GM21786 (cell line): ENCODE results near the gene RIN3.

Source experiments
- ATAC-seq: cut with Tn5 transposase; IDR thresholded peaks from one replicate; pipeline ENCODE4 v1.9.1; 2021; ENCODE audit not compliant: unreplicated experiment

RIN3 gene

DNA sequence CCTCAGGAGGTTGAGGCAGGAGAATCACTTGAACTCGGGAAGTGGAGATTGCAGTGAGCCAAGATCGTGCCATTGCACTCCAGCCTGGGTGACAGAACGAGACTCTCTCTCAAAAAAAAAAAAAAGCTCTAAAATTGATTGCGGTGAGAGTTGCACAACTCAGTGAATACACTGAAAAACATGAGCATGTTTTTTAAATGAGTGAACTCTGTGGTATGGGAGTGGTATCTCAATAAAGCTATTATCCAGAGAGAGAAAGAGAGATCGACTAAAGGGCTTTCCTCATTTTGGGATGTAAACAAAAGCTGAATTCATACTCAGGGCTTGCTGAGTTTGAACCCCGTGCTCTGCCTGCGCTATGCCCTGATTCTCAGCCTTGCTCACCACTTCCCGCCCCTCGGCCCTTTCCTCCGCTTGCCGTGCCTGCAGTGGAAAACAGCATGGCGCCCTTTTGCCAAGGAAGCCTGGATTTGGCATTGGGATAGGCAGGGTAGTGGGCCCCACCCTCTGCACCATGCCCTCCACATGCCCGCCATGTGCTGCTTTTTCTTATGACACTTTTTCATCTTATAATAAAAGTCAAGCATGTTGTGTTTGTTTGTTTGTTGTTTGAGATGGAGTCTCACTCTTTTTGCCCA lies 132.4 kb downstream of the RIN3 start:
- no peak for ATAC-seq

DNA sequence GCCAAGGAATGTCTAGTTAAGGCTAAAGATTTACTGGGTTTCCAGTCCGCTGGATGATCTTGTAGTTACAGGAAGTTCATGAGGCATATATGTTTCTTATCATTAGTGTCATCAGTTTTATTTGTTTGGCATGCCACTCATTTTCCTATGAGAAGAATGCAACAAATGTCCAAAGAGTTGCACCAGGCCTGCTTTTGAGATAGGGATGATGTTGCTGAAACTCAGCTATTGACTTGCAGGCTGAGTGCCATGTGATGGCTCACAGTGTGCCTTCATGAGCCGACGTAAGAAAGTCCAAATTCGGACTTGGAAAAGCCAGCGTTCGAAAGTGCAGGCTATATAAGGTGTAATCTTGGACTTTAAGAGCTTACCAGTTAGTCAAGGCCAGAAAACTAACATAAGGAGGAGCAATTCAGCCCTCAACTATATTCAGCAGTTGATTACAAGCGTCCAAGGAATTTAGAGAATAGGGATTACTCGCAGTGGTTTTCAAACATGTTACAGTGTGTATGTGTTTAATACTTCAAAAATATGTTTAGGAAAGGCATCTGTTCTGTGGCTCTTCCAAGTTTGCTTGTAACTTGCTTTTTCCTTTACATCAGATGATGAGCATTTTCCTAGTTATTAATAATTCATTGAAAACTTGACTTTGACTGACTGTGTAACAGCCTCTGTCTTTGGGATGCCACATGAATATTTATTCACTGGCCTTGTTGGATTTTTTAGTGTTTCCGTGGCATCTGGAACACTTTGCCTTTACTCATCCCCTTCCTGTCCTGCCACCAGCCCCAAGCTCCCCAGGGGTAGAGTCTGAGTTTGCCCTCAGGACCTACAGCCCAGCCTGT lies 133.6 kb downstream of the RIN3 start:
- no peak for ATAC-seq

DNA sequence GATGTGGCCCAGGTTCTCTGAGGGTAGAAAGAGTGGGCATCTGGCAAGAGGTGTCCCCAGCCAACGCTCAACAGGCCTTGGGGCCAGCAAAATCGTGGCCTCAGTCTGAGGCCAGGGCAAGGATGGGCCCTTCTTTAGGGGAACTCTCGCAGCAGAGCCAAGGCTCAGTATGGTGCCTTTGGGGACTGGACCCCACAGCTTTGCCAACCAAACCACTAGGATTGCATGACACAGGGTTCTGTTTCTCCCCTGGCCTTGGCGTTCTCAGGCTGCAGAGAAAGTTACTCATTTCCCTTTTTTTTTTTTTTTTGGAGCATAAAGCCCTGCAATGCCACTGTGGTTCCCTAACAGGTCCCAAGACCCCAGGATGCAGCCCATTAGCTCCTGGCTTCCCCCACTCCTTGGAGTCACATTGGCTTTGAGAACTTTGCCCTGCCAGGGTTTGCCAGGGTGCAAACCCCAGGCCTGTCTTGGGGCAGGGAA lies 134.3 kb downstream of the RIN3 start:
- ATAC-seq, result no peak

DNA sequence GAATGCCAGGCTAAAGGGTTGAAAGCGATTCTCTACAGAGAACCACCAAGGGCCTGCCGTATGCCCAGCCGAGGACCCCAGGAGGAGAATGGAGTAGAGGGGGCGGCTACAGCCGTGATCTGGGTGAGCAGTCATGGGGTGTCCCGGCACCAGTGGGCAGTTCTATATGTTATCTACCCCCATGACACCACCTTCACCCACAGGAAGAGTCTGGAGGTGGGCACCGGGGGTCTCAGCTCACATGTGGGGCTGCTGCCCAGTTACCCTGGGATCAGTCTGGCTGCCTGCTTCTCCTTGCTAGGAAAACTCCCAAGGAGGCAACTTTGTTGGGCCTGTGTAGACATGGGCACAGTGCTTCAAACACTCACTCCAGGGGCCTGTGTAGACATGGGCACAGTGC lies 135.5 kb downstream of the RIN3 start:
- no peak for ATAC-seq

DNA sequence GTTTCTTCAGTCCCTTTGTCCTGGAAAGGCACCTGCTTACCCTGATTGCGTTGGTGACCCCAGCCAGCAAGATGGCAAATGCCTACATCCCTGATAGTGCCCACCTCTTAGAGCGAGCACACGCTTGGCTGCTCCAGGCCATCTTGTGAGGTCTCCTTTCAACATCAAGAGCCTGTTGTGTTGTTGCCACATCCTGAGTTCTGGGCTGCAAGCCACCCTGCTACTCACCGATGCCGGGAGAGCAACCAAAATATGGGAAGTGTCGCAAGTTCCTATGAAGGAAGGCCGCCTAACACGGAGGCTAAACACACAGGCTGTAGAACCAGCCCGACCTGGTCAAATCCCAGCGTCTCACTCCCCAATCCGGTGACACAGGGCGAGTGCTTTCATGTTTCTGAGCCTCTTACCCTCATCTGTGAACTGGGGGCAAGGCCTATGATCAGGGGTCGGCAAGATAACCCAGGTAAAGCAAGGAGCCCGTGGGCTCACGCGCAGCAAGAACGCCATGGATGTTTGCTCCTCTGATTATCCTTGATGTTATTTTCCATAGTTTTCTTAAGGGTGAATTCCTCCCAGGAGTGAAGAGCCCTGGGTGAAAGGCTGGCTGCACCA lies 136.5 kb downstream of the RIN3 start:
- ATAC-seq, result no peak

DNA sequence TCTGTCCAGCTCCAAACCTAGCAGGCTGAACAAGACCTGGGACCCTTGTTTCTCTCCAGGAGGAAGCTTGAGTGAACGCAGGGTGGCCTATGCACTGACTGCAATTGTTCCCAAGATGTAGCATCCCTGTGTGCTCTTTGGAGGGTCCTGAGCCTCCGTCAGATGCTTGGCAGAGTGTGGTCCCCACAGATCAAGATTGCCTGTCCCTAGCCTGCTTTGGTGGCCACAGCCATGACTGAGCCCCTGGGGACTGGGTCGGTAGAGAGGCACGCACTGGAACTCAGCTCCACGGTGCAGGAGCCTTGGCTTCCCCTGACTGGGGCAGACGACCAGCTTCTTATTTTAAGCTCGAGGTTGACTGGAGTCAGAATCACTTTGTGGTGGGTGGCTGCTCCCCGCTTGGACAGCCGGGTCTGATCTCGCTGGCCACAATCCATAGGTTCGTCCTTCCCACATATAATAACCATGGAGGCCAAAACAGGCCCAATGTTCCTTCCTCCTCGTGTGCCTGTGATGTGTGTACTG lies 137.1 kb downstream of the RIN3 start:
- ATAC-seq, result no peak

DNA sequence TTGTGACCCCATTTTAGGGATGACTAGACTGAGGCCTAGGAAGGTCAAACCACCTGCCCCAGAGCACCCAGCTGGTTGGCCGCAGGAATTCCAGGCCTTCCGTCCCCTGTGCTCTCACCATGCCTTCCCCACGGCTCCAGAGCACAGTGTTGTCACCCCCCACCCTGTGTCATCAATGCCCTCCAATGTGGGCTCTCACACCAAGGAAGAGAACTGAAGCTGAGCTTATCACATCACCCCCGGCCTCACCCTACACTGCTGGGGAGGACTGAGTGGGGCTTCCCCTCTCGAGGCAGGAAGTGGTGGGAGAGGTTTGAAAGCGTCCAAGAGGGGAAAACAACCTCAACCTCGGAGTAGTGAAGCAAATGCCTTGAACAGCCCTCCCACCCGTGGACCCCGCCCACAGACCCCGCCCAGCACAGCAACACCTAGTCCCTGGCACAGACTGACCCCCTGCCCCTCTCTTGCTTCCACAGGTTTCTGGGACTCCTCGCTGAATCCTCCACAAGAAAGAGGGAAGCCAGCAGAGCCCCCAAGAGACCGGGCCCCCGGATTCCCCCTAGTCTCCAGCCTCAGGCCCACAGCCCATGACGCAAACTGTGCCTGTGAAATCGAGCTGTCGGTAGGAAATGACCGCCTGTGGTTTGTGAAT lies 137.7 kb downstream of the RIN3 start:
- ATAC-seq, result peak; percentile 72

DNA sequence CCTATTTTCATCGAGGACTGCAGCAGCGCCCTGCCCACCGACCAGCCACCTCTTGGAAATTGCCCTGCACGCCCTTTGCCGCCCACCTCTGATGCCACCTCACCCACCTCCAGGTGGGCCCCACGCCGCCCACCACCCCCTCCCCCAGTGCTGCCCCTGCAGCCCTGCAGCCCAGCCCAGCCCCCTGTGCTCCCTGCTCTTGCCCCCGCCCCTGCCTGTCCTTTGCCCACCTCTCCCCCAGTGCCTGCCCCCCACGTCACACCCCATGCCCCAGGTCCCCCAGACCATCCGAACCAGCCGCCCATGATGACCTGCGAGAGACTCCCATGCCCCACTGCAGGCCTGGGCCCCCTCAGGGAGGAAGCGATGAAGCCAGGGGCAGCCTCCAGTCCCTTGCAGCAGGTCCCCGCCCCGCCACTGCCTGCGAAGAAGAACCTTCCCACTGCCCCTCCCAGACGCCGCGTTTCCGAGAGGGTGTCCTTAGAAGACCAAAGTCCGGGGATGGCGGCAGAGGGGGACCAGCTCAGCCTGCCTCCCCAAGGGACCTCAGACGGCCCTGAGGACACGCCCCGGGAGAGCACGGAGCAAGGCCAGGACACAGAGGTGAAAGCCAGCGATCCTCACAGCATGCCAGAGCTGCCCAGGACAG lies 138.3 kb downstream of the RIN3 start:
- ATAC-seq, result no peak

DNA sequence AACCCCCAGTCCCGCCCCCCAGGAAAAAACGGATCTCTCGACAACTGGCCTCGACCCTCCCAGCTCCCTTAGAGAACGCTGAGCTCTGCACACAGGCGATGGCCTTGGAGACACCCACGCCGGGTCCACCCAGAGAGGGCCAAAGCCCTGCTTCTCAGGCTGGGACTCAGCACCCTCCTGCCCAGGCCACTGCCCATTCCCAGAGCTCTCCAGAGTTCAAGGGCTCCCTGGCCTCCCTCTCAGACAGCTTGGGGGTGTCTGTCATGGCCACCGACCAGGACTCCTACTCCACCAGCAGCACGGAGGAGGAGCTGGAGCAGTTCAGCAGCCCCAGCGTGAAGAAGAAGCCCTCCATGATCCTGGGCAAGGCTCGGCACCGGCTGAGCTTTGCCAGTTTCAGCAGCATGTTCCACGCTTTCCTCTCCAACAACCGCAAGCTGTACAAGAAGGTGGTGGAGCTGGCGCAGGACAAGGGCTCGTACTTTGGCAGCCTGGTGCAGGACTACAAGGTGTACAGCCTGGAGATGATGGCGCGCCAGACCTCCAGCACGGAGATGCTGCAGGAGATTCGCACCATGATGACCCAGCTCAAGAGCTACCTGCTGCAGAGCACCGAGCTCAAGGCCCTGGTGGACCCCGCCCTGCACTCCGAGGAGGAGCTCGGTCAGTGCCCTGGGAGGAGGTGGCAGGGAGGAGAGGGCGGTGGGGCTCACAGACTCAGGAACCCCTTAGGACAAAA lies 139.0 kb downstream of the RIN3 start:
- ATAC-seq, result no peak

DNA sequence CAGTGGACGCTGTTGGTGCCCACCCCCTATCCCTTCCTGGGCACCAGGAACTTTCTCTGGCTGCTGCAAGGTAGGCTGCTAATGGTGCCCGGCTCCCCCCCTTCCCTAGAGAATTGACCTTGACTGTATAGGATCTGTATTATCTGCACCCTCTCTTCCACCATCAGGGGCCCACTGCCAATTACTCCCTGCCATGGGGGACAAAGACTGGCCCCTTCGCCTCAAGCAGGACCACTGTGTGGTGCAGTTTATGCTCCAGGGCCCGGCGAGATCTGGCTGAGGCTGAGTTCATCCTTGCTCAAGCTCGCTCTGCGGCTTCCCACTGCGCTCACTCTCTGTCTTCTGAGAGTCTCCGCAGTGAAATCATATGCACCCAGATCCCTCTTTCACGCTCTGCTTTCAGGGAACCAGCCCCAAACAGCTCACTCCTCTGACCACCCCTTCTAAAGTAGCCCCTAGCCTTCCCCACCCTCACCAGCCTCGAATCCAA lies 139.6 kb downstream of the RIN3 start:
- ATAC-seq, result no peak

DNA sequence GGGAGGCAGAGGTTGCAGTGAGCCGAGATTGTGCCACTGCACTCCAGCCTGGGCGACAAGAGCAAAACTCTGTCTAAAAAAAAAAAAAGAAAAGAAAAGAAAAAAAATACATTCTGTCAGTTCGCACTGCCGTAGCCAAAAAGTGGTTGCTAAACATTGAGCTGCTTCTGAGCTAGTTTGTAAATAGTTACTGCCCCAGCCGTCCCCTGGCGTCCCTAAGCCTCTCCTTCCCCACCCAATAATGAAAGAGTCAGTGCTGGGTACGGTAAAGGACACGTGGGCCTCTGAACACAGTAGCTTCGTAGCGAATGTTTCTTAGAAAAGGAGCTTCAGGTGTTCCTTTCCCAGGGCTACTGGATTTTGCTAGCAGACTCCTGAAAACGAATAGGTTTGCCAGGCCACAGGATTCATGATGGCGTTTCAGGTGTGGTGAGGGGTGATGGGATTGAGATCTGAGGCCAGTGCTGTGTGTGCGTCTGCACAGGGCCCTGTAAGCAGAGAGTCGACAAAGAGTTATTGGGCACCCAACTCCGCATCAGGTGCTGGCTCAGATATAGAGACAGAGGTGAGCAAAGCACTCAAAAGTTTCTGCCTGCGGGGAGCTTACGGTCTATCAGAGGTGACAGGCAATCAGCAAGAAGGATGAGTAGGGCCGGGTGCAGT lies 140.8 kb downstream of the RIN3 start:
- ATAC-seq, result no peak

DNA sequence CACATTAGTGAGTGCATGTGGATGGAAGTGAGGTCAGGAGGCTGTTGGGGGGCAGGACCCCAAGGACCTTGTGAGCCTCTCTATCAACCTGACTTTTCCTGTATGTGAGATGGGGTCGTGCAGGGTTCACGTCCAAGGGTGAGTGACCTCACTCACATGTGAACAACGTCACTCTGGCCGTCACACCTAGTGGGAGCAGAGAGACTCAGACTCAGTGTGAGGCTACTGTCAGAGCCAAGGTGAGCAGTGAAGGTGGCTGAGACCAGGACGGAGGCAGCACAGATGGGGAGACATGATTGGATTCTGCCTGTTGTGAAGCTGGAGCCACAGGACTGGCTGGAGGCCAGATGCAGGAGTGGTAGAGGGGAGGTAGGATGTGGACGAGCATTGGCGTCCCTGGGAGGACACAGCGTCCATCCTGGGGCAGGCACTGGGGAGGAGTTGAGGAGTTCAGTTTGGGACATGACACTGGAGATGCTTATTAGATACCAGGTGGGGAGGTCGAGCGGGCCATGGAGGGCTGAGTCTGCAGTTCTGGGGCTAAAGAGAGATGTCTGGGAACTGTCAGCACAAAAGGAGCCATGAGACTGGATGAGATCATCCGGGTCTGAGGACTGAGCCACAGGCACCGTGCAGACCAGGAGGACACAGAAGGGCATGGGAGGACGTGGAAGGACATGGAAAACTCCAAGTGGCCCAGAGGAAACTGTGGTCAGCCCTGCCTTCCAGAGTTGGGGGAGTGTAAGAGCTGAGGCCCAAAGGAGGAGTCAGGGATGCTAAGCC lies 142.0 kb downstream of the RIN3 start:
- no peak for ATAC-seq

DNA sequence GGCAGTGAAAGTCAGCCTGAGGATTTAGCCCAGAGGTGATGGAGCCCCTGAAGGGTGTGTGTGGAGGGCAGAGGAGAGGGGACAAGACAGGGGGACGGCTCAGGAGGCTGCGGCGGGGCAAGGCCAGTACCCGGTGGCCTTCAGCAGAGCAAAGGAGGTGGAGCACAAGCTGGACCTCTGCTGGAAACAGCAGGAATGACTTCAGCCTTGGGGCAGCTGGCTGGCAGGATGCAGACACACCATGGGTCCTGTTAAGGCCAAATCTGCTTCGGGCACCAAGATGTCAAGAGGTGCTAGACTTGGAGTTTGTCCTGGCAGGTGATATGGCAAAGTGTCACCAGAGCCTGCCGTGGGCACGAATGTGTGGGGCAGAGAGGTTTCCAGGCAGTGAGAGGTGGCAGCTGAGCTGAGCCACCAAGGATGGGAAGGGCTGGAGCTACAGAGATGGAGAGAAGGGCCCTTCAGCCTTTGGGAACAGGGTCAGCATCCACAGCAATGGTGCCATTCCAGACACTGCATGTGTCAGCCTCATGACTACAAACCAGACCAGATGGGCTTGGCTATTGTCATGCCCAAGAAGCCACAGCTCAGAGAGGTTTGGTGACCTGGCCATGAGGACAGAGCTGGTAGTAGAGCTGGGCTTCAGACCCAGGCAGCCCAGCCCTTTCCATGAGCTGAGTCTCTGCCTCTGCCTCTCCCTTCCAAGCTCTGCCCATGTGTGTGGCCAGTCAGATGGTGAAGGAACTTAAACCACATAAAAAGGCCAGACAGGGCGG lies 142.9 kb downstream of the RIN3 start:
- no peak for ATAC-seq

DNA sequence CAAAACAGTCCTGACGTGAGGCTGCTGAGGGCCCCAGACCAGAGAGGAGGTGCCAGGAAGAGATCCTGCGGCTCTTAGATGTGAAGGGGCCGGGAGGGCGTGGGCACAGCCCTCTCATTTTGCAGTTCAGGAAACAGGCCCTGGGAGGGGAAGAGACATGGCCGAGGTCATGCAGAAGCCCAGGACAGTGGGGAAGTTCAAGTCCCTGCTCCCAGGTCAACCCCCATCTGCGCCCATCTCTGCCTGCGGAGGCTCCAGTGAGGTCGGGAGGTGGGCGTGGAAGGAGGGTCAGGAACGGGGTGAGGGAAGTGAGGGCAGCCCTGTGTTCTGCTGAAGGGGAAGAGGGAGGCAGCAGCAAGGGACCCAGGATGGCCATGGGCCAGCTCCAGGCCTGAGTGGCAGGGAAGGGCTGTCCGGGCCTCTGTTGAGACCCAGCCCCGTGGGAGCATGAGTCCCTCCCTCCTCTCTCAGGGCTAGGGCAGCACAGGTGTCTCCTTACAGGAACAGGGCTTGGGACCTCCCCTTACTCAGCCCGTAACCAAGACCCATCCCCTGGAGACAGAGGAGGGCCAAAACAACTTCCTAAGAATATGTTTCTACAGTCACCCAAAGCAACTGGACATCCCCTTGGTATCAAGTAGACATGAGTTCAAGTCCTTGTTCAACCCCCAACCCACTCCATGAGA lies 144.0 kb downstream of the RIN3 start:
- no peak for ATAC-seq

DNA sequence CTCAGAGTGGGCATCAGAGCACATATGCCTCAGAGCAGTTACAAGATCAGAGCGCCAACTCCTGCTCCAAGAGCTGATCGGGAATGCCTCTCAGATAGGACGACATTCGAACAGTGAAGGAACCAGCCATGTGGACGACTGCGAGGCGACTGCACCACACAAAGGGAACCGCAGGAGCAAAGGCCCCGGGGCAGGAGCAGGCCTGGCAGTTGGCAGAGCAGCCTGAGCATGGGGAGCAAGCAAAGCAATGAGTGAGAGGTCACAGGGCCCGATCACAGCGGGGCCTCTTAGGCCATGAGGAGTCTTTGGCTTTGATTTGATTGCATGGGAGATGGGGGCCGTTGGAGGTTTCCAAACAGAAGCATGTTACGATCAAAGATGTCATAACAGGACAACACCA lies 144.6 kb downstream of the RIN3 start:
- ATAC-seq, result no peak

DNA sequence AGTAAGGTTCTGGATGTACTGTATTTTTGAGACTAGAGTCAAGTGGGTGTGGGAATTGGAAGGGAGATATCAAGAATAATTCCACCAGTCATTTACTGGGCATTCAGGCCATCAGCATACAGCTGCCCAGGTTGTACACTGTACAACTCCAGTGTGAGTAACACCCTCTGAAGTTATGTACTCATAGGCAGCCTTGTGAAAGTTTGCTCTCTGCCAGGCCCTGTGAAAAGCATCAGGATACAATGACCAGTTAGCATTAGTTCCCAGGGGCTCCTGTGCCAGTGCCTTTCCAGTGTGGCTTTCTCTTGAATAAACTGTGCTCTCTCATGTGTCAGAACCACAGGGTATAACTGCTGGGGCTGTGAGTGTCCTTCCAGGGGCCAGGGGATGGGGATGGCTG lies 145.1 kb downstream of the RIN3 start:
- no peak for ATAC-seq
